HG02610 (cell line): ENCODE results near the gene LAMA3.

Experiments used
- ATAC-seq: cut with Tn5 transposase; IDR thresholded peaks from one replicate; pipeline ENCODE4 v1.9.1; 2021; ENCODE audit warnings: mild to moderate bottlenecking, moderate library complexity; ENCODE audit not compliant: unreplicated experiment

LAMA3 gene

GRCh38 chr18:23966909-23967308 is 277.7 kb downstream of the LAMA3 start:
- no peak for ATAC-seq

GRCh38 chr18:23967321-23968089 is 278.3 kb downstream of the LAMA3 start:
- peak; percentile 64 for ATAC-seq

DNA sequence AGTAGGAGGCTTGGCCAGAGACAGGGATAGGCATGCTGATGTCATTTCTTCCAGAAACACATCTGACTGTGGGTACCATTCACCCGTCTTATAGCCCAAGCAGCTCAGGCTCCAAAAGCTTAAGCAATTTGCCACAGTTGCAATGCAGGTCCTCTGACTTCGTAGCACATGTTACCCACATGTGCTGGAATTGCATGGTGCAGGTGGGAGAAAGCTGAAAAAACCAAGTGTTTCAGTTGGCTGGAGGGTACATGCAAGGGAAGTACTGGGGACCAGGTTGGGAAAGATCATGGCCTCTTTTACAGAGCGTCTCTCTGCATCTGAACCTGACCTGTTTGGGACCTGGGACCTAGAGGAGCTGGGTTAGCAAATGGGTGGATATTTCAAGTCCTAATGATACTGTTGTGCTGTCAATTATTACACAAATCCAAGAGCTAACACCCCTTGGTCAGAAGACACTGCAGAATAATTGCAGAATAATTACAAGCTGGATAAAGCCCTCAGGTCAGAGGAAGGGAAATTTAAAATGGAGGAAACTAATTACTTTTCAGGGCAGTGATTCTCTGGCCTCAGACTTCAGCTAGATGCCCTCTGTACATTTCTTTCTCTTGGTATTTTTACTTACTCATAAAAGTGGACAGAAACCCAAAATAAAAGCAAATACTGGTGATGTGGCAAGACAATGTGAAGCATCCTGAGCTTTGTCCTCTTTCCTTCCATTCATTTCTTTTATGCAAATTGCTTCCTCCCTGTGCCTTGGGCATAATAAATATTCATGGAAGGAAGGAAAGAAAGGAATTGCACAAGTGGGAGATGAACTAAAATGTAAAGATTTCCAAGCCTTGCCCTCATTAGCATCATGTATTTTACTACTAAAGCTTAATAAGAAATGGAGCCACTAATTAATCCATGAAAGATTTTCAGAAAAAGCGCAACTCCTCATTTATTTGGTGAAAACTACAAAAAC is 279.7 kb downstream of the LAMA3 start:
- no peak for ATAC-seq

- ATAC-seq, result no peak
Observed at GRCh38 chr18:23969664-23970063, 280.4 kb downstream of the LAMA3 start.

GRCh38 chr18:23970161-23971096 is 281.2 kb downstream of the LAMA3 start:
- ATAC-seq, result no peak

GRCh38 chr18:23971097-23971440 is 281.8 kb downstream of the LAMA3 start:
- ATAC-seq, result no peak

- no peak for ATAC-seq
Observed at GRCh38 chr18:23971666-23972230, 282.5 kb downstream of the LAMA3 start.

- peak; percentile 91 for ATAC-seq
Observed at GRCh38 chr18:23972453-23972852, 283.2 kb downstream of the LAMA3 start.

GRCh38 chr18:23977103-23977502 is 287.9 kb downstream of the LAMA3 start:
- no peak for ATAC-seq

DNA sequence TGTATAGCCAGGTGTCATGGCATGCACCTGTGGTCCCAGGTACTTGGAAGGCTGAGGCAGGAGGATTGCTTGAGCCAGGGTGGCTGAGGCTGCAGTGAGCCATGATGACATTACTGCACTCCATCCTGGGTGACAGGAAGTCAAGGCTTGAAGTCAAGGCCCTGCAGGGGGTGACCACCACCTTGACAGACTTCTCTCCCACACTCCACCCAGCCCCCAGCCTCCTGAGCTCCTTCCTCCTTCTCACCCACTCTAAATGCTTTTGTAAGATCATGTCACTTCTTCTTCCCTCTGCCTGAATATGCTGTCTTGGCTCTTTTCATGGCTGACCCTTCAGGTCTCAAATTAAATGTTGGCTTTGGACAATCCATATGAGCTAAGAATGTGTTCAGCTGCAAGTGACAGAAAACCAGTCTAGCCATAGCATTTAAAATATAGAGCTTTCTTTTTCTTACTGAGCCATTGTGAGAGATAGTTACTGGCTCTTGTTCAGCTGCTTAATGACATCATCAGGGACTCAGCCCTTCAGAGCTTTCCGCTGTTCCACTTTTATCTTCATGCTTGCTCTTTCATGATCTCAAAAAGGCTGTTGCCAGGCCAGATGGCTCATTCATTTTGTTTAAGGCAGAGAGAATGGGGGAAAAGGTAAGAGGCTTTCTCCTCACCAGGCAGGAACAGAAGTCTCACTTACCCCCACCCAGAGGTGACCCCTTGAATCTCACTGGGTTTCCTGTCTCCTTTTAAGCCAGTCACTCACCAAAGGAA is 288.6 kb downstream of the LAMA3 start:
- no peak for ATAC-seq

DNA sequence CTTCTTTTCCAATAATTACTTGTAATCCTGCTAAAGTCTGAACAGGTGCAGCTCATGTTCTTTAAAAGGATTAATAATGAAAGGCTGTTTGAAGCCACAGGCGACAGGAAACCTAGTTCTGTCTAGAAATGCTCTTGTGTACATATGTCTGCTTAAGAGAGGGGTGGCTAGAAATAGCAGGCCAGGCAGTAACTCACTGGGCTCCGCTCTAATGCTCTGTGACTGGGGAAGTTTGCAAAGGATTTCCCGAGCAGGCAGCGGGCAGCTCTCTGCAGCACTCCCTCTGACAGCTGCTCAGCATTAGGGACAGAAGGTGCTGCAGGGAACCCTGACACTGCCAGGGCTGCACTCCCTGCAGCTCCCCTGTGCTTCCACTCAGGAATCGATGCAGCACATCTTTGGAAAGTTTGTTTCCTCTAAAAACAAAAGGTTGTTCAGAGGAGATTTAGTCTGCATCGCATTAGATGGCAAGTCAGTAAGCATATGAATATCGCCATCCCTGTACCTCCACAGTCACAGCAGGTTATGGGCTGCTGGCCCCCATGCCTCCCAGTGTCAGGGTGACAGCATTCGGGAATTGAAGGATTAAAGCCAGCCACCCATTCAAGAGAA is 292.2 kb downstream of the LAMA3 start:
- ATAC-seq, result peak; percentile 99

DNA sequence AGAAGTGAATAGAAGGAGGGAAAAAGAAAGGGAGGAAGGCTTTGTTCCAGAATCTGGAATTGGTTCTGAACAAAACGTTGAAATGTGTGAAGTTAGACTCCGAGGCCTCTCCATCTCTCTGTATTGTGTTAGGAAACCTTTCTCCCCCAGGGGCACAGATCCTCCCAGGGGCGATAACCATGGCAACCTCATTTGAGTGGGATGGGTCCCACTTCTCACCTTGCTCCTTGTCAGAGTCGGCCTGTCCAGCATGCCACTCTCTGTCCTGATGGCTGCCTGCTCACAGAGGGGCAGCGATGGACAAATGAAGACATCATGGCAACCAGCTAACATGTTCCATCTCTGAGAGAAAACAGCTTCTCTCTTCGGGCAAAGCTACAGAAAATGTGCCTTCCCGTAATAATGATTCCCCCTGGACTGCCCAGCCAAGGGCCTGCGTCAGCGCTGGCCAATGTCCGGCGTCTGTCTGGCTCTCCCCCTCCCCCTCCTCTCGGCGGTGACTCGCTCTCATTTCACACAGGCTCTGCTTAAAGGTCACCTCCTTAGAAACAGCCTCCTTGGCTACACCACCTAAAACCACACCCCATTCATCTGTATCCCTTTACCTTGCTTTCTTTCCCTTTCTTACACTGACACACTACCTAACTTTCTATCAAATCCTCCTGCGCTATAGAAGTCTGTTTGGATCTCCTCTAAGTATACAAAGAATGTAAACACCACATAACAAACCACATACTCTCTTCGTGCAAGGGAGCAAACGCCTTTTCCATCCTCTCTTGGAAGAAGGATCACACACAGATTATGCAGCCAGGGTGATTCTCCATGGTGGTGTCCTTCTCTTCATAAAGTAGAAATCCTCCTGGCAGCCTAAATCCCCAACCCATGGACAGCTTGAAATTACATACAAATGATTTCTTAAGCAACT is 293.2 kb downstream of the LAMA3 start:
- no peak for ATAC-seq

GRCh38 chr18:23983112-23983511 is 293.9 kb downstream of the LAMA3 start:
- no peak for ATAC-seq

- ATAC-seq, result peak; percentile 90
Observed at GRCh38 chr18:23986600-23987359, 297.5 kb downstream of the LAMA3 start.

DNA sequence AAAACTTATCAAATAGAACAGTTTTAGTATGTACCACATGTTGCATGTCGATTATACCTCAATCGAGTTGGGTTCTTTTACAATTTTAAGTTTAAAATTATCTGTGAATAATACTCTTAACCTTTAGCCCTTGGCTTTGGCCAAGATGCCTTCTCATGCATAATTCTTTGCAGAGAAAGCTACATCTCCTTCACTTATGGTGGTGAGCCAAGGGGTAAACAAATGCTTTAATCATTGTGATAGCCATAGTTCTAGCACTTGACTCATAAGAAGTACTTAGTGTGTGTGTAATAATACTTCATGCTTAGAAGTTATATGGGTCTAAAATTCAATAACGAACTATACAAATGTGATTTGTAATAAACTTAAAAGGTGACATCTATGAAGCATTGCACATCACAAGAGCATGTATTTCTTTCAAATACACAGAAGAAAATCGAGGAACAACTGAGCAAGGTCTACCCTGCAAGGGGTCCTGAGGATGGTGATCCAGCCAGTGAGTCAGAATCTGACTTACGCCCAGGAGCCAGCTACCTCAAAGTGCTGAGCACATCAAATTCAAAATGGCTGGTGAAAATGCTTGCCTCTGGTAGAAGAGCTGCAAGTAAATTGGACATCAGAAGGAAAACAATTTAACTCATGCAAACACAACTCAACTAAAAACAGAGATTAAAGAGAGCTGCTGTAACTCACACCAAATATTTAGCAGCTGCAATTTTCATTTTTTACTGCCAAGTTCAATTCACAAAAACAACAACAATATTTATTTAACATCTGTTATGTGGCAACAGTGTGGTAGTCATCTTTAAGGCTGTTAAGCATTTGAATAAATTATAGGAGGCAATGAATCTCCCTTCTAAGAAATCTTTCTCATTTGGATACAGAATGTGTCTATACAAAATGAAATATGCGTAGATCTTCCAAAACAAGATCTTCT is 301.5 kb downstream of the LAMA3 start:
- ATAC-seq, result no peak

DNA sequence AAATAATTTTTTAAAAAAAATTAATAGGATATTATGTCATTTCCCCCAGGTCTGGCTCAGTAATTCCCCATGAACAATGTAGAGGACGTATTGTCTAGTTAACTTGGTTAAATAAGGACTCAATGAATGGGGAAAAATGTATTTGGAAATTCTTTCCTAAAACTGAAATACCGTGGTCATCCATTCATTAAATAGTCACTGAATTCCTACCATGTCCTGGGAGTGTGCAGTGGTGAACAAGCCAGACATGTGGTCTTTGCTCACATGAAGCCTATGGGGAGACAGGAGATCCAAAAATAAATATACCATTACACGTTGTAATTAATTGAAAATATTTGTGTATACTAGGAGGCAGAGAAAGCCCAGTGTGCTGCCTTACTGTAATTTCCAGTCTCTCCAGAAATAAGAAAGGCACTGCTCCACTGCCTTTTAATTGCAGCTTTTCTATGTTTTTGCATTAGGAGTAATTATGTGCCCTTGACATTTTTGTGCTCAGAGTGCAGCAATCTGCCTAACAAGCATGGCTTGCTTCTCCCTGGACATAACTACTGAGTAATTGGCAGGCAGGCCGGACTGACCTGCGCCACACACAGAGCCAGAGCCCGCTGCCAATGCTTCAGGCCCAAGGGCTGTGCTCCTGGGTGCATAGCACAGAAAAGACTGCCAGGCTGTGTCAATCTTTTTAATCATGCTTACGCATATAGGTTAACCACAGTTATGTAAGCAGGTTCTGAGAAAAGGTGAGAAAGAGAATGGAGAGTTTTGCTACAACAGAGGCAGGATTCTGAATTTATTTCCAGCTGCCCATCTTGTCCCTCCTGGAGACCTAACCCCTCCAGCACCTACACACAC is 303.1 kb downstream of the LAMA3 start:
- no peak for ATAC-seq
